Stimulated activated naive CD8-positive, alpha-beta T cell treated with anti-CD3 and anti-CD28 coated beads, Interleukin-15, Interleukin-2, amounts not matched to agents 100 ng/mL and 50 ng/mL, for 24 hours (primary cell): Measurements from ENCODE around the gene CACNG7.

Source experiments
- H3K27ac Mint-ChIP-seq: one replicate; pipeline ENCODE4 v1.8.0; 2021; ENCODE audit warnings: mild to moderate bottlenecking, mixed read lengths
- H3K27me3 Mint-ChIP-seq: one replicate; pipeline ENCODE4 v1.8.0; 2021; ENCODE audit warnings: mixed read lengths
- H3K36me3 Mint-ChIP-seq: one replicate; pipeline ENCODE4 v1.8.0; 2021; ENCODE audit warnings: low read depth, mixed read lengths
- H3K4me1 Mint-ChIP-seq: one replicate; pipeline ENCODE4 v1.8.0; 2021; ENCODE audit warnings: low read depth, mixed read lengths
- H3K4me3 Mint-ChIP-seq: one replicate; pipeline ENCODE4 v1.8.0; 2021; ENCODE audit warnings: mild to moderate bottlenecking, mixed read lengths
- H3K9me3 Mint-ChIP-seq: one replicate; pipeline ENCODE4 v1.8.0; 2021; ENCODE audit warnings: mixed read lengths

CACNG7 gene

DNA sequence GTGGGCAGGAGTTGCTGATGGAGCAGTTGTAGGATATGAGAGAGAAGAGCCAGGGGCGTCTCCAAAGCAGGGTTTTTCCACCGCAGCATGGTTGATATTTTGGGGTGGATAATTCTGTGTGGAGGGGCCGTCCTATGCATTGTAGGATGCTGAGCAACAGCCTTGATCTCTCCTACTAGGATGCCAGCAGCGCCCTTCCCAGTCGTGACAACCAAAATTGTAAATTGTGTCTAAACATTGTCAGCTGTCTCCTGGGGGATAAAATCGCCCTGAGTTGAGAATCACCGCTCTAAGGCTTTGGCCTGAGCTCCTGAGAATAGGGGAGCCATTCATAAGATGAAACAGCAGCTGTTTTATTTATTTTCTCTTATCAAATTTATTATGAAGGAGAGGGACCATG, 57.9 kb downstream of the CACNG7 start:
- Mint-ChIP-seq H3K36me3 (no peaks in the 10 kb centered on the region), H3K27me3 (peaks cover 49% of the 10 kb centered on the region), H3K27ac (no peak overlapping the region), H3K4me3 (no peak overlapping the region), H3K9me3 (no peaks in the 10 kb centered on the region), H3K4me1 (no peaks in the 10 kb centered on the region)

- H3K27ac Mint-ChIP-seq: no peak overlapping the region
- no peak overlapping the region for H3K4me3 Mint-ChIP-seq
- H3K36me3 Mint-ChIP-seq: no peaks in the 10 kb centered on the region
- peaks cover 42% of the 10 kb centered on the region for H3K27me3 Mint-ChIP-seq
- no peaks in the 10 kb centered on the region for H3K9me3 Mint-ChIP-seq
- H3K4me1 Mint-ChIP-seq: no peaks in the 10 kb centered on the region
Observed at GRCh38 chr19:53969366-53969765, 60.3 kb downstream of the CACNG7 start.

GRCh38 chr19:53971673-53972072, 62.6 kb downstream of the CACNG7 start:
- H3K4me3 Mint-ChIP-seq: no peak overlapping the region
- no peak overlapping the region for H3K27ac Mint-ChIP-seq
- no peaks in the 10 kb centered on the region for H3K4me1 Mint-ChIP-seq
- no peaks in the 10 kb centered on the region for H3K9me3 Mint-ChIP-seq
- peaks cover 27% of the 10 kb centered on the region for H3K27me3 Mint-ChIP-seq
- no peaks in the 10 kb centered on the region for H3K36me3 Mint-ChIP-seq

GRCh38 chr19:53977429-53977990, 68.4 kb downstream of the CACNG7 start:
- peaks cover 34% of the 10 kb centered on the region for H3K4me1 Mint-ChIP-seq
- H3K27ac Mint-ChIP-seq: no peak overlapping the region
- peak overlapping the region; percentile 74 for H3K4me3 Mint-ChIP-seq
- no peaks in the 10 kb centered on the region for H3K9me3 Mint-ChIP-seq
- peaks cover 52% of the 10 kb centered on the region for H3K27me3 Mint-ChIP-seq
- H3K36me3 Mint-ChIP-seq: no peaks in the 10 kb centered on the region

DNA sequence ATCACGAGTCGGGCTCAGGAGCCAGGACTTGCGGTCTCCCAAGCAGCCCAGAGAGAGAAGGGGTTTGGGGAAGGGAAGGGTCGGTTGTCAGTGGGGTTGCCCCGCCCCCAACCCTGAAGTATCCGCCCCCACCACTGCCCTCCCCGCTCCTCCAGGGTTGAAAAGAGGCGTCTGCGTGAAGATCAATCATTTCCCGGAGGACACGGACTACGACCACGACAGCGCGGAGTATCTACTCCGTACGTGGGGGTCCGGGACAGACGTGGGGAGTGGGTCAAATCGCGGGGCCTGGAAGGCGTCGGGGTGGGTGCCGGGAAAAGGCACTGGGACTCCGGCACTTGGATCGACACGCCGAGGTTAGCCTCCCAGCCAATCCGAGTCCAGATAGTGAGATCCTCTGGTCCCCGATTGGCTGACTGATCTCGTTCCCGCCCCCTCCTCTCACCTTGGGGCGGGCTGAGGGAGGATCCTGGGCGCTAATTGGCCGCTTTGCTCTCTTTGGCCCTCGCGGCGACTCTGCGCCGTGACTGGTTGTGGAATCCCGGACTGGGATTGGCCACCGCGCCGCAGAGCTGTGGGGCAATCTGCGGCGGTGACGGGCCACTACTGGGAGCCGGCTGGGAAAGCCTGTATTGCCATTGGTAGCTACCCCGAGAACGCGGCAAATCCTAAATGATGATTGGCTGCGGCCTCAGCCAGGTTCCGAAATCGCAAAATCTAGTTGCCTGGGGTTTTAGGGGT, 69.1 kb downstream of the CACNG7 start:
- Mint-ChIP-seq H3K27ac (no peak overlapping the region), H3K27me3 (peaks cover 52% of the 10 kb centered on the region), H3K4me1 (peaks cover 34% of the 10 kb centered on the region), H3K36me3 (no peaks in the 10 kb centered on the region), H3K9me3 (no peaks in the 10 kb centered on the region), H3K4me3 (peak overlapping the region; percentile 74)

- no peak overlapping the region for H3K27ac Mint-ChIP-seq
- no peaks in the 10 kb centered on the region for H3K9me3 Mint-ChIP-seq
- no peaks in the 10 kb centered on the region for H3K36me3 Mint-ChIP-seq
- H3K4me3 Mint-ChIP-seq: peak overlapping the region; percentile 3
- peaks cover 34% of the 10 kb centered on the region for H3K4me1 Mint-ChIP-seq
- H3K27me3 Mint-ChIP-seq: peaks cover 47% of the 10 kb centered on the region
Observed at GRCh38 chr19:53978975-53979801, 70.1 kb downstream of the CACNG7 start.

DNA sequence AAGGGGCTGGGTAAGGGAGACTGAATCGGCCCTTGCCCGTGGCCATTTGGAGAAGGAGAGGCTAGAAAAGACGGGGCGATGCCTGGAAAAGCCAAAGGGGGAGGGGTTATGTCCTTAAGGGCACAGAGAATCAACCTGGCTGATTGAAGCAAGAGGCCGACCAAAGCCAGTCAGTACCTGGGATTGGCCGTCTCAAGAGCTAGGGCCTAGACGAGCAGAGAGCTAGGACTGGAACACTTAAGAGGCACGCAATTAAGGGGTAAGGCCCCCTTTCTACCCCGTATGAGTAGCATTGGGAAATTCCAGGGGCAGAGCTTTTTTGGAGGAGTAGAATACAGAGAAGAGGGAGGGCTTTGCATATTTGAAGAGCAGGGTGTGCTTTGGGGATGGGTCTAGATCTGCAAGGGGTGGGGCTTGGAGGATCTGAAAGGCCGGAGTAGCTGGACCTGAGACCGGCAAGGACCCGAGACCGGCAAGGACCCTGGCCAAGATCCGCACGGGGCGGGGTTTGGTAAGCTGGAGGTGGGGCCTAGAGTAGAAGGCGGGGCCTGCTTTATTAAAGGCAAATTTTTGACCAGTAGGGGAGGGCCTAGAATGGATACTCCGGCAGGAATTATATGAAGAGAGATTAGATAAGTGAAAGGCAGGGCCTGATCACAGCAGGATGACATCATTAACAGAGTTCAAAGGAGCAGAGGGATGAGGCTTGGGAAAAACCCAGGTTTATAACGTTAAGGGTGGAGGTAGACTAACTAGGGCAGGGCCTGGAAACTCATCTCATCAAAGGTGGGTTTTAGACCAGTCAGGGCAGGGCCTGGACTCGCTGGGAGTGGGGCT, 71.7 kb downstream of the CACNG7 start:
- Mint-ChIP-seq H3K27ac (no peak overlapping the region), H3K4me1 (peaks cover 34% of the 10 kb centered on the region), H3K4me3 (peak overlapping the region; percentile 67), H3K36me3 (no peaks in the 10 kb centered on the region), H3K27me3 (peaks cover 46% of the 10 kb centered on the region), H3K9me3 (no peaks in the 10 kb centered on the region)

DNA sequence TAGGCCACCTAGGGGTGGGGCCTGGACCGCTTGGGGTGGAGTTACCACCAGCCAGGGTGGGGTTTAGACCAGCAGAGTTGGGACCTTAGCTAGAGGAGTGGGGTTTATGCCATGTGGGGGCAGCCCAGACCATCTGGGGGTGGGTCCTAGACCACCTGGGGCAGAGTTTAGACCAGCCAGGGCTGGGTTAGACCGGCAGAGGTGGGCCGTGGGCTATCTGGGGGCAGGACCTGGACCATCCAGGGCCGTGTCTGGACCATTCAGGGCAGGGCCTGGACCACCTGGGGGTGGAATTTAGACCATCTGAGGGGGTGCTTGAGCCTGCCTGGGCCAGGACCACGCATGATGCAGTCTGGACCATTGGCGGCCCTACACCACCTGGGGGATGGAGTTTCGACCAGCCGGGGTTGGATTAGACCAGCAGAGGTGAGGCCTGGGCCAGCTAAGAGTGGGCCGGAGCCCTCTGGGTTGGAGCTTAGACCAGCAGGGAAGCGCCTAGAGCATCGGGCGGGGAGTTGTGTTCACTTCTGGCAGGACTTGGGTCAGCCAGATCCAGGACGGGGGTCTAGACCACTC, 72.4 kb downstream of the CACNG7 start:
- H3K9me3 Mint-ChIP-seq: no peaks in the 10 kb centered on the region
- no peaks in the 10 kb centered on the region for H3K36me3 Mint-ChIP-seq
- H3K4me1 Mint-ChIP-seq: peaks cover 34% of the 10 kb centered on the region
- no peak overlapping the region for H3K27ac Mint-ChIP-seq
- H3K4me3 Mint-ChIP-seq: peak overlapping the region; percentile 25
- H3K27me3 Mint-ChIP-seq: peaks cover 43% of the 10 kb centered on the region

DNA sequence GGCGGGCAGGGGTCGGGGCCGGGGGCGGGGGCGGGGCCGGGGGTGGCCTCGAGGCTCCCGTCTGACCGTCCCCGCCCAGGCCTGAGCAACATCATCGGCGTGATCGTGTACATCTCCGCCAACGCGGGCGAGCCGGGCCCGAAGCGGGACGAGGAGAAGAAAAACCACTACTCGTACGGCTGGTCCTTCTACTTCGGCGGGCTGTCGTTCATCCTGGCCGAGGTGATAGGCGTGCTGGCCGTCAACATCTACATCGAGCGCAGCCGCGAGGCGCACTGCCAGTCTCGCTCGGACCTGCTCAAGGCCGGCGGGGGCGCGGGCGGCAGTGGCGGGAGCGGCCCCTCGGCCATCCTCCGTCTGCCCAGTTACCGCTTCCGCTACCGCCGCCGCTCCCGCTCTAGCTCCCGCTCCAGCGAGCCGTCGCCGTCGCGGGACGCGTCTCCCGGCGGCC, 72.9 kb downstream of the CACNG7 start:
- Mint-ChIP-seq H3K27me3 (peaks cover 39% of the 10 kb centered on the region), H3K36me3 (no peaks in the 10 kb centered on the region), H3K9me3 (no peaks in the 10 kb centered on the region), H3K4me3 (no peak overlapping the region), H3K27ac (no peak overlapping the region), H3K4me1 (peaks cover 34% of the 10 kb centered on the region)

DNA sequence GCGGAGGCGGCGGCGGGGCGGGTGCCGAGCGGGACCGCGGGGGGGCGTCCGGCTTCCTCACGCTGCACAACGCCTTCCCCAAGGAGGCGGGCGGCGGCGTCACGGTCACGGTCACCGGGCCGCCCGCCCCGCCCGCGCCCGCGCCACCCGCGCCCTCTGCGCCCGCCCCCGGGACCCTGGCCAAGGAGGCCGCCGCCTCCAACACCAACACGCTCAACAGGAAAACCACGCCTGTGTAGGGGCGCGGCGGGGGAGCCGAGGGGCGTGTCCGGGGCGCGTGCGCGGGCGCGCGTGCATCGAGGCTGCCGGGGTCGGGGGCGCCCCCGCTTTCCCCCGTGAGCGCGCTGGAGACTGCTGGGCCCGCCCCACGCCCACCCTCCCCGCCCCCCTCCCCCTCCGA, 73.5 kb downstream of the CACNG7 start:
- H3K36me3 Mint-ChIP-seq: no peaks in the 10 kb centered on the region
- no peaks in the 10 kb centered on the region for H3K9me3 Mint-ChIP-seq

DNA sequence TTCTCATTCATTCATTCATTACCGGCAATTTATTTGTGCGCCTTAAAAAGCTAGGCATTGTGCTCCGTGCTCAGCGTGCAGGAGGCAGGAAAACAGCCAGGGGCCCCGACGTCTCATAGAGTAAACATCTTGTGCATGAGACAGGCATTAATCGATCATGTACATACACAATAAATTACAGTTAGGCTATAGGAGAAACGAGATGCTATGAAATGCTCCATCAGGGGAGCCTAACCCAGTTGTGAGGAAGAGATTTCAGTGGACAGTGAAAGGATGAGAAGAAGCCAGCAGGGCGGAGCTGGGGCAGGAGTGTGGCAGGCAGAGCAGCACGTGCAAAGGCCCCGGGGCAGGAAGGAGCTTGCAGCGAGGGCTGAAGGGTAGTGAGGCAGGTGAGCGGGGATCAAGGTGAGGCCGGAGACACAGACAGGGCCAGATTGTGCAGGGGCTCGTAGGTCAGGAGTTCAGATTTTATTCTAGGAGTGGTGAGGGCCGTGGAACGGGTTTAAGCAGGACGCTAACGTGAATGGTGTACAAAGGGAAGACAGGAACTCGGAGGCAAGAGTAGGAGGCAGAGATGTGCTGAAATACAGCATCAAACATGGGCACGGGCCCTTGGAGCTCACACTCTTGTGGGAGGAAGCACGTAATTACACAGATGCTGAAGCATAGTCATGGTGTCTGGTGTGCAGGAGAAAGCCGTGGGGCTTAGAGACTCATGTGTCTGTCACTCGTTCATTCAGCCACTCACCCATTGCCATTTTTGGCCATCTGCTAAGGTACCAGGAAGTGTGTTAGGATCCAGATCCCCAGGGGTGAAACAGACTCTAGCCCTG, 74.6 kb downstream of the CACNG7 start:
- H3K27ac Mint-ChIP-seq: no peak overlapping the region
- H3K9me3 Mint-ChIP-seq: no peaks in the 10 kb centered on the region
- peaks cover 26% of the 10 kb centered on the region for H3K4me1 Mint-ChIP-seq
- no peak overlapping the region for H3K4me3 Mint-ChIP-seq
- no peaks in the 10 kb centered on the region for H3K36me3 Mint-ChIP-seq
- H3K27me3 Mint-ChIP-seq: peaks cover 29% of the 10 kb centered on the region

More for the DNA sequence above, 73.5 kb downstream of the CACNG7 start:
- Mint-ChIP-seq H3K4me1 (peaks cover 32% of the 10 kb centered on the region), H3K27ac (no peak overlapping the region), H3K4me3 (no peak overlapping the region), H3K27me3 (peaks cover 36% of the 10 kb centered on the region)

DNA sequence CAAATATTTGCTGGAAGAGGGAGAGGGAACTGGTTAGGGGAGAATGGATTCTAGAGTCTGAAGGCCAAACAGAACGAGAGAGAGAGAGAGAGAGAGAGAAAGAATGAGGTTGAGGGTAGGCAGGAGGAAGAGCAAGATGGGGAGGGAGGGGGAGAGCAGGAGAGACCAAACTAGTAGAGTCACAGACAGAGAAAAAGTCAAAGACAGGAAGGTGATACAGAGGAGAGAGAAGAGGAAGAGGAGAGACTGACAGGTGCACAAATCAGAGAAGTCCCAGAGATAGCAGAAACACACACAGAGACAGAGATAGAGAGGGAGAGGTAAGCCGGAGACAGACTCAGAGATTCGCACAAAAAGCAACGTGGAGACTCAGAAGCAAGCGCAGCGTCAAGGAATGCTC, 76.8 kb downstream of the CACNG7 start:
- H3K27ac Mint-ChIP-seq: no peak overlapping the region

GRCh38 chr19:53988981-53989380, 79.9 kb downstream of the CACNG7 start:
- peaks cover 5% of the 10 kb centered on the region for H3K4me1 Mint-ChIP-seq
- H3K27me3 Mint-ChIP-seq: peaks cover 17% of the 10 kb centered on the region
- H3K9me3 Mint-ChIP-seq: no peaks in the 10 kb centered on the region
- no peak overlapping the region for H3K27ac Mint-ChIP-seq
- no peak overlapping the region for H3K4me3 Mint-ChIP-seq
- H3K36me3 Mint-ChIP-seq: no peaks in the 10 kb centered on the region

More for the DNA sequence above, 76.8 kb downstream of the CACNG7 start:
- peaks cover 8% of the 10 kb centered on the region for H3K27me3 Mint-ChIP-seq
- peaks cover 8% of the 10 kb centered on the region for H3K4me1 Mint-ChIP-seq
- H3K9me3 Mint-ChIP-seq: no peaks in the 10 kb centered on the region
- H3K36me3 Mint-ChIP-seq: no peaks in the 10 kb centered on the region
- no peak overlapping the region for H3K4me3 Mint-ChIP-seq
